Fibroblast of lung (primary cell): ENCODE data around the gene KBTBD13. TPM values are rescaled to one million over a fixed set of nuclear protein-coding genes. Genes with fewer than 3 reads are reported as not detected.
"Not testable (repeated sequence)": the region's sequence is repeated elsewhere in the genome, so short reads cannot be mapped to it uniquely, and the experiment has no call there.

Source experiments
- DNase-seq, 2 donors: peaks; one replicate each; pipeline versions ENCODE4 v3.0.0 to v3.0.0-alpha.2; 2010; ENCODE audit warnings: low read depth in 2 of 2
- H2AFZ ChIP-seq: 2 replicates; pipeline ENCODE4 v1.5.1; 2012; ENCODE audit warnings: low read length, control low read depth, inconsistent platforms
- H3K27ac ChIP-seq: 2 replicates; pipeline ENCODE4 v1.5.1; 2011; ENCODE audit warnings: low read length, control low read depth; ENCODE audit not compliant: insufficient read depth
- H3K27me3 ChIP-seq: 2 replicates; pipeline ENCODE4 v1.5.1; 2011; ENCODE audit warnings: mild to moderate bottlenecking, low read length; ENCODE audit not compliant: control insufficient read depth, insufficient read depth
- H3K36me3 ChIP-seq: 2 replicates; pipeline ENCODE4 v1.5.1; 2011; ENCODE audit warnings: low read length; ENCODE audit not compliant: control insufficient read depth, insufficient read depth
- H3K4me1 ChIP-seq: 2 replicates; pipeline ENCODE4 v1.5.1; 2011; ENCODE audit warnings: low read length; ENCODE audit not compliant: control insufficient read depth, insufficient read depth; ENCODE audit errors: extremely low read depth
- H3K4me2 ChIP-seq: 2 replicates; pipeline ENCODE4 v1.5.1; 2011; ENCODE audit warnings: low read length, control low read depth; ENCODE audit not compliant: insufficient read depth; ENCODE audit errors: extremely low read depth
- H3K4me3 ChIP-seq, 4 experiments: fragments of 200-600 bp in 1 of 4; sonication (generic) in 1 of 4; replicated peaks in 1 of 4; 2 replicates each; pipeline ENCODE4 v1.5.1; 2011 to 2016; ENCODE audit warnings: low read length in 4 of 4, low read depth in 3 of 4, mild to moderate bottlenecking in 3 of 4, control low read depth in 2 of 4, inconsistent platforms in 1 of 4, mixed read lengths in 1 of 4; ENCODE audit not compliant: insufficient read depth in 1 of 4; ENCODE audit errors: control extremely low read depth in 1 of 4
- H3K79me2 ChIP-seq: 2 replicates; pipeline ENCODE4 v1.5.1; 2012; ENCODE audit warnings: mild to moderate bottlenecking, low read length, inconsistent platforms; ENCODE audit not compliant: control insufficient read depth, insufficient read depth
- H3K9ac ChIP-seq: 2 replicates; pipeline ENCODE4 v1.5.1; 2011; ENCODE audit warnings: mild to moderate bottlenecking, low read length, control low read depth; ENCODE audit not compliant: insufficient read depth
- H3K9me3 ChIP-seq: 2 replicates; pipeline ENCODE4 v1.5.1; 2012; ENCODE audit warnings: low read depth, low read length; ENCODE audit not compliant: control insufficient read depth, insufficient read depth
- H4K20me1 ChIP-seq: 2 replicates; pipeline ENCODE4 v1.5.1; 2011; ENCODE audit warnings: low read length; ENCODE audit not compliant: control insufficient read depth, insufficient read depth; ENCODE audit errors: extremely low read depth
- EZH2 ChIP-seq: IDR thresholded peaks from 2 replicates; pipeline ENCODE4 v1.5.1; 2012; ENCODE audit warnings: low read length, control low read depth, mild to moderate bottlenecking; ENCODE audit errors: missing control alignments
- polyA plus RNA-seq, 2 donors: library from polyadenylated mRNA; depleted of rRNA in 1 of 2; stranded (reverse) in 1 of 2; unstranded in 1 of 2; fragments of >200 nt; gene quantifications; 2 replicates each; pipeline ENCODE4 v1.2.1, GENCODE V29; 2011 to 2012; ENCODE audit warnings: missing spikeins in 1 of 2
- total RNA-seq: library from RNA; depleted of rRNA; stranded (reverse); fragments of >200 nt; gene quantifications from 2 replicates; pipeline ENCODE4 v1.2.1, GENCODE V29; 2014
- TF ChIP-seq, protein P1 (sequence below), 2 donors: IDR thresholded peaks in 1 of 2; conservative IDR thresholded peaks in 1 of 2; 1 replicate in 1 of 2; 2 replicates in 1 of 2; pipeline ENCODE4 v1.5.1; 2011 to 2012; ENCODE audit warnings: low read length in 2 of 2, control low read depth in 1 of 2, inconsistent platforms in 1 of 2, low read depth in 1 of 2, mild to moderate bottlenecking in 1 of 2

KBTBD13 gene
- total and polyA plus RNA-seq, 2 donors (not counting 1 experiment from before 2014, with no cell fraction given), result 0.02 TPM; not detected in 1

DNA sequence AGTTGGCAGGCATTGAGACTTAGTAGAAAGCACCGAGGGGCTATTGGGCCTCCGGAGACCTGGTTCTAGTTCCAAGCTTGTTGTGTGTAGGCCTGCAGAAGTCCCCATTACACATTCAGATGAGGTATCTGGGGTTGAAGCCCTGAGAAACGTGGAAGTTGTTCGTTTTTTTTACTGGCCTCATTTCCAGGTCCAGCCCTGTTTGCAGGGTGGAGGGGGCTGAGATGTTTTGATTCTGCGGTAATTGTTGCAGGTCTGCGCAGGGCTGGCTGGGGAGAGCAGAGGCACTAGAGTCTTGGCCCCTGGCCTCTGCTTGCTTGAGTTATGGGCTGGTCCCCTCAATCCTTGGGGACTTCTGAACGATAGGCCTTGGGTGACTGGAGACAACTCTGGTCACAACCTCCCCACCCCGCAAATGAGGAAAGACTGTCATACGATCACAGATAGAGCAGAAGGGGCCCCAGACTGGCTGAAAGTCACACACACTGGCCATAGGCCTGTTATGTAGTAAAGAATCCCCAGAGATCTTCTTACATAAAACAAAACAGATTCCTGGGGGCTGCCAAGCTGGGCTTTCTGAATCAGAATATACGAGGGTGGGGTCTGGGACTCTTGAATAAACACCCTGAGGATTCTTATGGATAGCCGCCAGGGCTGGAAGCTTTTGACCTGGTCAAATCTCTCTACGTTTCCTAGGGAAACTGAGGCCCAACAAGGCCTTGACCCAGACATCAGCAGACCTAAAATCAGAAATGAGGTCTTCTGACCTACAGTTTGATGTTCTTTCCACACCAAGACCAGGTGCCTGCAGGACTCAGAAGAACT lies 15.6 kb downstream of the KBTBD13 start:
- Histone ChIP-seq H3K4me2 (no peak overlapping the region), H4K20me1 (no peaks in the 10 kb centered on the region), H2AFZ (no peak overlapping the region), H3K27me3 (no peaks in the 10 kb centered on the region), H3K4me3 (no peak overlapping the region), H3K9me3 (no peaks in the 10 kb centered on the region), H3K27ac (no peak overlapping the region), H3K4me1 (peaks cover 12% of the 10 kb centered on the region), H3K36me3 (no peaks in the 10 kb centered on the region), H3K9ac (no peak overlapping the region), H3K79me2 (no peaks in the 10 kb centered on the region)
- no peak for DNase-seq
- TF ChIP-seq, protein P1, sequence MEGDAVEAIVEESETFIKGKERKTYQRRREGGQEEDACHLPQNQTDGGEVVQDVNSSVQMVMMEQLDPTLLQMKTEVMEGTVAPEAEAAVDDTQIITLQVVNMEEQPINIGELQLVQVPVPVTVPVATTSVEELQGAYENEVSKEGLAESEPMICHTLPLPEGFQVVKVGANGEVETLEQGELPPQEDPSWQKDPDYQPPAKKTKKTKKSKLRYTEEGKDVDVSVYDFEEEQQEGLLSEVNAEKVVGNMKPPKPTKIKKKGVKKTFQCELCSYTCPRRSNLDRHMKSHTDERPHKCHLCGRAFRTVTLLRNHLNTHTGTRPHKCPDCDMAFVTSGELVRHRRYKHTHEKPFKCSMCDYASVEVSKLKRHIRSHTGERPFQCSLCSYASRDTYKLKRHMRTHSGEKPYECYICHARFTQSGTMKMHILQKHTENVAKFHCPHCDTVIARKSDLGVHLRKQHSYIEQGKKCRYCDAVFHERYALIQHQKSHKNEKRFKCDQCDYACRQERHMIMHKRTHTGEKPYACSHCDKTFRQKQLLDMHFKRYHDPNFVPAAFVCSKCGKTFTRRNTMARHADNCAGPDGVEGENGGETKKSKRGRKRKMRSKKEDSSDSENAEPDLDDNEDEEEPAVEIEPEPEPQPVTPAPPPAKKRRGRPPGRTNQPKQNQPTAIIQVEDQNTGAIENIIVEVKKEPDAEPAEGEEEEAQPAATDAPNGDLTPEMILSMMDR (conservative IDR thresholded peaks at IDR 0.05 in 1 of 2, IDR thresholded peaks at IDR 0.05 in 1 of 2; ENCODE audit: low read depth in 1 of 2, low read length in 2 of 2), result no peak
- TF ChIP-seq EZH2, result no peak

DNA sequence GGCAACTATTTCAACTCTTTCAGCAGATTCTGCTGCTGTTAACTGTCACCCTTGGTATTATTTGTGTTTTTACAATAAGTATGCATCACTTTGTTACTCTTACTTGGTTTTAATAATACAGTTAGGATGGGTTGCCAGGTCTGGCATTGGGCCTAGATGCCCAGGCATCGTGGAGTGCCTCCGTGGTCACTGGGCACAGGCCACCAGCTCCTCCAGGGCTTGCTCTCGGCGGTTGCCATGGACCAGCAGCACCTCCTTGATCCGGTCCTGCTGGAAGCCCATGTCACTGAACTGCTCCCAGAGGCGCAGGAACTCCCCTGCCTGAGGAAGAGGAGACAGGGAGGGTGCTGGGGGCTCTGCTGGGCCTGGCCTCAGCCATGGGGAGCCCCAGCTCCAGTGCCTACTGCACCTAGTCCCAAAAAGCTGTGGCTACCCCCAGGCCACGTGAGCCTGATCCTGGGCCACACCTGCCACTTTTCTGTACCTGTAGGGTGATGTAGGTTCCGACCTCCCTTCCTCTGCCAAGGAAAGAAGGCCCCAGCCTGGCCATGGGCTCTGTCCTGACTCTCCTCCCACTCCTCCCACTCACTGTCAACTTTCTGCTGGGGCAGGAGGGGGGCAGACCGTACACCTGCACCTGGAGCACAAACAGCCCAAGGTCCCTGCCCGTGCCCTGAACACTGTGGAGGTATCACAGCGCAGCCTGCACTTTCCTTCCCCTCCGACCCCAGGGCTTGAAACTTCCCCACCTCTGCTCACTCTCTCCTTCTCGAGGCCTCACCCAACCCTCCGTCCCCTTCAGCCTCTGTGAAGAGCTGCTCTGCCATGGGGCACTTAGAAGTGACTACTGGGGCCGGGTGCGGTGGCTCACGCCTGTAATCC lies 16.6 kb downstream of the KBTBD13 start:
- Histone ChIP-seq H3K9ac (no peak overlapping the region), H3K27me3 (no peaks in the 10 kb centered on the region), H4K20me1 (no peaks in the 10 kb centered on the region), H2AFZ (no peak overlapping the region), H3K4me3 (no peak overlapping the region), H3K4me1 (peaks cover 10% of the 10 kb centered on the region), H3K27ac (no peak overlapping the region), H3K4me2 (no peak overlapping the region), H3K36me3 (peaks cover 1% of the 10 kb centered on the region), H3K9me3 (no peaks in the 10 kb centered on the region), H3K79me2 (no peaks in the 10 kb centered on the region)
- TF ChIP-seq EZH2, result no peak
- TF ChIP-seq, protein P1 (conservative IDR thresholded peaks at IDR 0.05 in 1 of 2, IDR thresholded peaks at IDR 0.05 in 1 of 2; ENCODE audit: low read depth in 1 of 2, low read length in 2 of 2), result no peak
- DNase-seq, result no peak

DNA sequence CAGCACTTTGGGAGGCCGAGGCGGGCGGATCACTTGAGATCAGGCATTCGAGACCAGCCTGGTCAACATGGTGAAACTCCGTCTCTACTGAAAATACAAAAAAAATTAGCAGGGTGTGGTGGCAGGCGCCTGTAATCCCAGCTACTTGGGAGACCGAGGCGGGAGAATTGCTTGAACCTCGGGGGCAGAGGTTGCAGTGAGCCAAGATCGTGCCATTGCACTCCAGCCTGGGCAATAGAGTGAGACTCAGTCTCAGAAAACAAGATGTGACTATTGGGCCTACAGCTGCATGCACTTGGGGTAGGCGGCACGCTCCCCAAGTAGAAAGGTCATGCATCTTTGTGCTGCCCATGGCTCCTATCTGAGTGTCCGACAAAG lies 17.2 kb downstream of the KBTBD13 start:
- DNase-seq, H3K27me3 ChIP-seq, H3K4me2 ChIP-seq, H3K9me3 ChIP-seq, H3K4me1 ChIP-seq, H3K36me3 ChIP-seq, H4K20me1 ChIP-seq, H3K4me3 ChIP-seq, H2AFZ ChIP-seq, H3K9ac ChIP-seq, H3K27ac ChIP-seq, H3K79me2 ChIP-seq: not testable (repeated sequence)
